Measurements from ENCODE around the gene ATPAF1. TPM values are rescaled to one million over a fixed set of nuclear protein-coding genes. Genes with fewer than 3 reads are reported as not detected.

Gene ATPAF1
- total and polyA plus RNA-seq, 2 donors from 2014 or later: 36.4 to 127 TPM

DNA sequence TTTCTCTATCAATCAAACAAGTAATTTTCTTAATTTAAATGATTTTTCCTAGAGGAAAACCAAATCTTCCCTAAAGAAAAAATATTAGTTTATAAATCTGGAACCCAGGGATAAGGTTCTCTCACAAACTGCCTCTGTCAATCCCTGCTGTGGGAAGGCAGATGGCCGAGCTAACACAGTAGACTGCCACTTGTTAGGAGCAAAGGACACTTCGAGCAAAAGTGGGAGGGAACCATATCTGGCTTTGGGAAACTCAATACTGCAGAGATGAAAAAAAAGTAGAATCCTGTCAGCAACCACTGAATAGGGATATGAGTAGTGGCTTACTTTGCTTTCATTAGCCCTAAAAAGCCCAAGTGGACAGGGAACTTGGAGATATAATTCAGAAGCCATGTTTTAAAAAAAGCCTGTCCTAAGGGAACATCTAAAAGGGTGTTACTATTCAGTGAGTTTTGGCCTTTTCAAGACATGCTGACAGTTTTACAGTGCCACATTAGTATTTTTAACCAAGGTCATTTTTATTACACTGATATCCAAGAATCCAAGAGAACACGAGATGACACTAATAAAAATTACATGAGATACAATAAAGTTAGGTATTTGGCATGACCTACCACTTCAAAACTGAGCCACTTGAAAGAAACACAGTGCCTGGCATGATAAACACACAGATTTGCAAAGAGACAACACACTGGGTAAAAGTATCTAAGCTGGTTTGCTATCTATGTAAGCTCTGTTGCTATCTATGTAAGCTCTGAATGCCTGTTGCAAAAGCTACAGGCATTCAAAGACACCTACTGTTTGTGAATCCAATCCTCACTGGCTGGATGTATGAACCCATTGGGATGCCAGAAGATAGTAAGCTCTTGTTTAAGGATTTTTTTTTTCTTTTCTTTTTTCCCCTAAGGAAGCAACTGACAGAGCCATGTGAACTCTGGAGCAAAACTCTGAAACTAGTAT lies 24.9 kb upstream of the ATPAF1 start:
- DNase-seq (peak in 2 of 5 donors; percentile 13 to 20), FAIRE-seq (no peak)
- Histone ChIP-seq H3K27me3 (ENCODE audit: control insufficient read depth, insufficient read depth, low read length) (no peaks in the 10 kb centered on the region), H3K4me3 (ENCODE audit: low read length in 3 of 3) (no peak overlapping the region), H3K4me1 (ENCODE audit: control insufficient read depth in 2 of 3, insufficient read depth in 2 of 3, low read depth in 1 of 3, low read length in 3 of 3) (no peaks in the 10 kb centered on the region), H3K36me3 (ENCODE audit: control insufficient read depth in 2 of 3, insufficient read depth in 3 of 3, low read length in 3 of 3) (peaks cover 10 to 49% (median 45%) of the 10 kb centered on the region in 3 donors), H3K9ac (ENCODE audit: low read length in 3 of 3) (no peak overlapping the region), H3K9me3 (ENCODE audit: control insufficient read depth in 2 of 3, insufficient read depth in 1 of 3, low read length in 3 of 3) (no peaks in the 10 kb centered on the region), H3K27ac (ENCODE audit: low read depth in 2 of 2, low read length in 2 of 2) (no peak overlapping the region)
- TF ChIP-seq, protein P1, sequence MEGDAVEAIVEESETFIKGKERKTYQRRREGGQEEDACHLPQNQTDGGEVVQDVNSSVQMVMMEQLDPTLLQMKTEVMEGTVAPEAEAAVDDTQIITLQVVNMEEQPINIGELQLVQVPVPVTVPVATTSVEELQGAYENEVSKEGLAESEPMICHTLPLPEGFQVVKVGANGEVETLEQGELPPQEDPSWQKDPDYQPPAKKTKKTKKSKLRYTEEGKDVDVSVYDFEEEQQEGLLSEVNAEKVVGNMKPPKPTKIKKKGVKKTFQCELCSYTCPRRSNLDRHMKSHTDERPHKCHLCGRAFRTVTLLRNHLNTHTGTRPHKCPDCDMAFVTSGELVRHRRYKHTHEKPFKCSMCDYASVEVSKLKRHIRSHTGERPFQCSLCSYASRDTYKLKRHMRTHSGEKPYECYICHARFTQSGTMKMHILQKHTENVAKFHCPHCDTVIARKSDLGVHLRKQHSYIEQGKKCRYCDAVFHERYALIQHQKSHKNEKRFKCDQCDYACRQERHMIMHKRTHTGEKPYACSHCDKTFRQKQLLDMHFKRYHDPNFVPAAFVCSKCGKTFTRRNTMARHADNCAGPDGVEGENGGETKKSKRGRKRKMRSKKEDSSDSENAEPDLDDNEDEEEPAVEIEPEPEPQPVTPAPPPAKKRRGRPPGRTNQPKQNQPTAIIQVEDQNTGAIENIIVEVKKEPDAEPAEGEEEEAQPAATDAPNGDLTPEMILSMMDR (IDR thresholded peaks at IDR 0.05; ENCODE audit: borderline replicate concordance, extremely low read depth, insufficient read depth): no peak
- intact Hi-C loops (cut with DNase I): no loop called here

DNA sequence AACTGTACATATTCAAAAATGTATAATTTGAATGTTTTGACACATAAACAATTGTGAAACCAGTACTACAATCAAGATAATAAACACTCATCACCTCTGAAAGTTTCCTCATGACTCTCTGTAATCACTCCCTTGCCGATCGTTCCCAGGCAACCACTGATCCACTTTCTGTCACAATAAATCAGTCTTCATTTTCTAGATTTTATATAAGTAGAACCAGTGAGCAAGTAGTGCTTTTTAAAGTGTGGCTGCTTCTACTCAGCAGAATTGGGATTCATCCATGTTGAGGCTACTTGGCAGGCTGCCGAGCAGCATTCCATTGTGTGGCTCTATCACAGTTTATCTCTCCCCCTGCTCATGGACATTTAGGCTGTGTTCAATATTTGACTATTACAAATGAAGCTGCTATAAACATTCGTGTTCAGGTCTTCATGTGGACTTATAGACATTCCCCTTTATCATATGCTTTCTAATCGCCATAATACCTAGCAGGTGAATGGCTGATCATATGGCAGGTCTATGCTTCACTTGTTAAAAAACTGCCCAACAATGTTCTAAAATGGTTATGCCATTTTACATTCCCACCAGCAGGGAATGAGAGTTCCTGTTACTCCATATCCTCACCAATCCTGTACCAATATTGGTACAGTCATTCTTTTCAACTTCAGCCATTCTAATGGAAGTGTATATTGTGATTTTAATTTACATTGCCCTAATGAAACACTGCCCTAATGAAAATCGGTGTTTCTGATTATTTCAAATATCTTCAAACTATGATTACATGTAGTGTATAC lies 24.0 kb upstream of the ATPAF1 start:
- DNase-seq: no peak
- Histone ChIP-seq H3K27ac (ENCODE audit: low read depth in 2 of 2, low read length in 2 of 2) (no peak overlapping the region), H3K36me3 (ENCODE audit: control insufficient read depth in 2 of 3, insufficient read depth in 3 of 3, low read length in 3 of 3) (peaks cover 10 to 53% (median 48%) of the 10 kb centered on the region in 3 donors), H3K27me3 (ENCODE audit: control insufficient read depth, insufficient read depth, low read length) (no peaks in the 10 kb centered on the region), H3K9me3 (ENCODE audit: control insufficient read depth in 2 of 3, insufficient read depth in 1 of 3, low read length in 3 of 3) (no peaks in the 10 kb centered on the region), H3K4me3 (ENCODE audit: low read length in 3 of 3) (no peak overlapping the region), H3K9ac (ENCODE audit: low read length in 3 of 3) (no peak overlapping the region), H3K4me1 (ENCODE audit: control insufficient read depth in 2 of 3, insufficient read depth in 2 of 3, low read depth in 1 of 3, low read length in 3 of 3) (peaks cover 0 to 1% (median 0%) of the 10 kb centered on the region in 3 donors)
- TF ChIP-seq, protein P1 (IDR thresholded peaks at IDR 0.05; ENCODE audit: borderline replicate concordance, extremely low read depth, insufficient read depth): no peak
- no peak for FAIRE-seq
- intact Hi-C loops (cut with DNase I): no loop called here

DNA sequence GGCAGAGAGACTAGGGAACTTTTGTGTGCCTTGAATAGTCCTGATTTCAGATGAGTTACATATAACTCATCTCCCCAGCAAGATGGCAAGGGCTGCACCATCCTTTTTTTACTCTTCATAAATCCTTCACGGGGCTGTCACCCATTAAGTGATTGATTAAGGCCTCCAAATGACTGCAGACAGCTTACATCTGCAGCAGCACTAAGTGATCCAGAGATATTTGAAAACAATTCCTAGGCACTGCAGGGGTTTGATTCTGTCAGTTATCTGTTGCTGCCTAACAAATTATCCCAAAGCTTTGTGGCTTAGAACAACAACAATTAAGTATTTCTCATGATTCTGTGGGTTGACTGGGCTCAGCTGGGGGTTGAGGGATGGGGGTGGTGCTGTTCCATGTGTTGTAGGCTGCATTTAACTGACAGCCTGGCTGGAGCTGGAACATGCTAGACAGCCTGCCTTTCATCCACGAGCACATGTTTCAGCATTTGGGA lies 22.8 kb upstream of the ATPAF1 start:
- Histone ChIP-seq H3K4me3 (ENCODE audit: low read length in 3 of 3) (no peak overlapping the region), H3K36me3 (ENCODE audit: control insufficient read depth in 2 of 3, insufficient read depth in 3 of 3, low read length in 3 of 3) (peaks cover 12 to 60% (median 44%) of the 10 kb centered on the region in 3 donors), H3K9me3 (ENCODE audit: control insufficient read depth in 2 of 3, insufficient read depth in 1 of 3, low read length in 3 of 3) (no peaks in the 10 kb centered on the region), H3K4me1 (ENCODE audit: control insufficient read depth in 2 of 3, insufficient read depth in 2 of 3, low read depth in 1 of 3, low read length in 3 of 3) (peaks cover 0 to 2% (median 0%) of the 10 kb centered on the region in 3 donors), H3K9ac (ENCODE audit: low read length in 3 of 3) (no peak overlapping the region), H3K27ac (ENCODE audit: low read depth in 2 of 2, low read length in 2 of 2) (no peak overlapping the region), H3K27me3 (ENCODE audit: control insufficient read depth, insufficient read depth, low read length) (no peaks in the 10 kb centered on the region)
- intact Hi-C loops (cut with DNase I): no loop called here
- FAIRE-seq (no peak), DNase-seq (no peak)
- TF ChIP-seq, protein P1 (IDR thresholded peaks at IDR 0.05; ENCODE audit: borderline replicate concordance, extremely low read depth, insufficient read depth): no peak

Measured in kidney (tissue), 14 donors.